ENCODE data around the gene QKI. TPM values are rescaled to one million over a fixed set of nuclear protein-coding genes. Genes with fewer than 3 reads are reported as not detected.

Gene QKI
- total and polyA plus RNA-seq, 2 of the 8 experiments (the other 6 are each of a cell fraction or from before 2014, with no cell fraction given) = 181 to 183 TPM

DNA sequence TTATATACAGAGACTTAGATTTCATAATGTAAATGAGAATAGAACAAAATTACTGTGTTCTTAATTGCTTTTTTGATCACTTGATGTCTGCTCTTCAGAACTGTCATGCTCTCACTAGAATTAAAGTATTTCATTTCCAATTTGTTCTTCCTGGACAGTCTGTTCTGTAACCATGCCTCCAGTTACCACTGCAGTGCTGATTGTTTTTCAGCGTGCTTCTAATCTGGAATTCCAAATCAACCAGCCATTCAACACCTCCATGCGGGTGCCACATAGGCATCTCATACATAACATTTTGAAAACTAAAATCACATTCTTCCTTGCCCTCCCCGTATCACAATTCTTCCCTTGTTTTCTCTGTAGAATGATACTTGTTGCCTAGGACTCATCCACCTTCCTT is 132.8 kb downstream of the QKI start:
- Histone ChIP-seq H3K27me3 (replicated peaks in 1 of 4; ENCODE audit: control insufficient read depth in 3 of 4, extremely low read depth in 1 of 4, insufficient read depth in 3 of 4, low read length in 3 of 4) (no peaks in the 10 kb centered on the region), H3K4me2 (ENCODE audit: insufficient read depth in 1 of 2, low read depth in 2 of 2, low read length in 2 of 2) (no peak overlapping the region), H3K9ac (replicated peaks in 1 of 4; ENCODE audit: extremely low read depth in 1 of 4, low read depth in 3 of 4, low read length in 3 of 4) (no peak overlapping the region), H4K20me1 (replicated peaks in 1 of 2; ENCODE audit: control insufficient read depth in 1 of 2, insufficient read depth in 2 of 2, low read length in 2 of 2) (peaks cover 2% of the 10 kb centered on the region in 2 experiments), H2BK5ac (ENCODE audit: low read depth, low read length) (no peak overlapping the region), H3K4me1 (replicated peaks in 1 of 4; ENCODE audit: control insufficient read depth in 3 of 4, insufficient read depth in 4 of 4, low read length in 3 of 4) (peaks cover 1 to 15% (median 6%) of the 10 kb centered on the region in 4 experiments; a peak in 3 of 7 replicates), H4K91ac (replicated peaks; ENCODE audit: insufficient read length, low read length) (no peak overlapping the region), H3K14ac (ENCODE audit: insufficient read length) (no peak overlapping the region), H2AK5ac (ENCODE audit: low read depth, low read length) (no peak overlapping the region), H3K4me3 (ENCODE audit: extremely low read depth in 1 of 4, insufficient read depth in 2 of 4, low read depth in 3 of 4, low read length in 4 of 4) (no peak overlapping the region), H4K8ac (ENCODE audit: extremely low read depth, insufficient read depth, low read length) (no peak overlapping the region), H3K23me2 (ENCODE audit: low read depth, low read length) (no peaks in the 10 kb centered on the region), H3K27ac (ENCODE audit: low read depth, low read length) (no peak overlapping the region), H3K18ac (ENCODE audit: extremely low read depth, low read length) (no peak overlapping the region), H3K79me1 (ENCODE audit: low read depth, low read length) (no peaks in the 10 kb centered on the region; the same call in 1 of the 2 replicates), H3K4ac (replicated peaks; ENCODE audit: insufficient read length, low read depth, low read length) (no peak overlapping the region), H2AFZ (ENCODE audit: low read length) (no peak overlapping the region), H2BK20ac (ENCODE audit: low read length) (no peak overlapping the region), H3K56ac (replicated peaks; ENCODE audit: insufficient read length, low read depth, low read length) (no peak overlapping the region), H2BK12ac (ENCODE audit: low read depth, low read length) (no peak overlapping the region), H4K5ac (ENCODE audit: insufficient read length, low read depth, low read length) (no peak overlapping the region), H2BK15ac (ENCODE audit: low read length) (no peak overlapping the region), H3K79me2 (ENCODE audit: control insufficient read depth in 1 of 2, insufficient read depth in 2 of 2, low read length in 2 of 2) (peaks cover 0 to 81% of the 10 kb centered on the region in 2 experiments; a peak in 3 of 4 replicates), H3K36me3 (ENCODE audit: control insufficient read depth in 2 of 4, insufficient read depth in 4 of 4, low read length in 3 of 4) (peaks cover 0 to 2% (median 1%) of the 10 kb centered on the region in 4 experiments; a peak in 2 of 8 replicates), H2BK120ac (replicated peaks; ENCODE audit: low read depth, low read length) (no peak overlapping the region), H3K23ac (ENCODE audit: insufficient read length) (no peak overlapping the region), H3K9me3 (ENCODE audit: insufficient read depth in 2 of 2, low read depth in 1 of 2, low read length in 1 of 2) (no peaks in the 10 kb centered on the region)
- WGBS, 2 experiments (ENCODE audit: extremely low coverage in 1 of 2, insufficient coverage in 1 of 2, insufficient read length in 1 of 2, insufficient replicate concordance in 2 of 2, low coverage in 1 of 2, low lambda C conversion rate in 2 of 2, missing lambda C conversion rate in 1 of 2) = 88% methylated on average over 3 of the region's 3 CpGs; no CpG with 5 or more reads in 1 of the 2 experiments
- CTCF ChIA-PET (ENCODE audit: partially characterized antibody) = no interaction called here
- POLR2A ChIA-PET (ENCODE audit: partially characterized antibody) = no interaction called here
- TF ChIP-seq RAD21 (IDR thresholded peaks at IDR 0.05 in 1 of 2, conservative IDR thresholded peaks at IDR 0.05 in 1 of 2; ENCODE audit: low read depth in 2 of 2, low read length in 2 of 2) = no peak
- TF ChIP-seq SIN3A (conservative IDR thresholded peaks at IDR 0.05 in 1 of 2, IDR thresholded peaks at IDR 0.05 in 1 of 2; ENCODE audit: low read depth in 1 of 2, low read length in 2 of 2) = no peak
- TF ChIP-seq, protein P1, sequence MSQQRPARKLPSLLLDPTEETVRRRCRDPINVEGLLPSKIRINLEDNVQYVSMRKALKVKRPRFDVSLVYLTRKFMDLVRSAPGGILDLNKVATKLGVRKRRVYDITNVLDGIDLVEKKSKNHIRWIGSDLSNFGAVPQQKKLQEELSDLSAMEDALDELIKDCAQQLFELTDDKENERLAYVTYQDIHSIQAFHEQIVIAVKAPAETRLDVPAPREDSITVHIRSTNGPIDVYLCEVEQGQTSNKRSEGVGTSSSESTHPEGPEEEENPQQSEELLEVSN (IDR thresholded peaks at IDR 0.05) = no peak
- TF ChIP-seq, protein P2, sequence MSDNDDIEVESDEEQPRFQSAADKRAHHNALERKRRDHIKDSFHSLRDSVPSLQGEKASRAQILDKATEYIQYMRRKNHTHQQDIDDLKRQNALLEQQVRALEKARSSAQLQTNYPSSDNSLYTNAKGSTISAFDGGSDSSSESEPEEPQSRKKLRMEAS (IDR thresholded peaks at IDR 0.05) = no peak
- TF ChIP-seq FOSL1 (IDR thresholded peaks at IDR 0.05; ENCODE audit: insufficient read depth, low read depth, low read length) = no peak
- TF ChIP-seq SIX5 (IDR thresholded peaks at IDR 0.05; ENCODE audit: low read depth, low read length) = no peak
- no peak for TF ChIP-seq RNF2 (IDR thresholded peaks at IDR 0.05; ENCODE audit: borderline replicate concordance, low read depth, low read length, missing control alignments, poor library complexity, severe bottlenecking)
- no peak for DNase-seq (ENCODE audit: low read depth in 1 of 2, low spot score in 2 of 2)
- no peak for FAIRE-seq
